HEK293 (cell line): Measurements from ENCODE around the gene CA5A.

Experiments
- CTCF ChIA-PET: fragments of 350-600 bp; formaldehyde crosslinking; extraction: SDS; loops from one replicate; lab custom pipeline; 2021; ENCODE audit warnings: antibody characterized with exemption; lab: Yijun Ruan, JAX
- POLR2A ChIA-PET: fragments of 300-600 bp; formaldehyde crosslinking; extraction: SDS; loops from one replicate; lab custom pipeline; 2020; ENCODE audit warnings: antibody characterized with exemption, inconsistent platforms; lab: Yijun Ruan, JAX
- H3K27ac ChIP-seq: fragments of 200-500 bp; sonication (Bioruptor generic); 2 replicates; pipeline ENCODE4 v1.5.1; 2014; ENCODE audit warnings: low read depth, low read length, control low read depth, inconsistent platforms; ENCODE audit errors: extremely low read depth
- H3K36me3 ChIP-seq, 2 experiments: fragments of 200-500 bp in 1 of 2; sonication (Bioruptor generic) in 1 of 2; 1 replicate in 1 of 2; 2 replicates in 1 of 2; pipeline ENCODE4 v1.5.1; 2014 to 2017; ENCODE audit warnings: inconsistent platforms in 2 of 2, low read length in 2 of 2; ENCODE audit not compliant: control insufficient read depth in 2 of 2, insufficient read depth in 1 of 2
- H3K4me1 ChIP-seq: fragments of 200-500 bp; sonication (Bioruptor generic); 2 replicates; pipeline ENCODE4 v1.5.1; 2014; ENCODE audit warnings: mild to moderate bottlenecking, low read length, inconsistent platforms; ENCODE audit not compliant: control insufficient read depth, insufficient read depth
- H3K4me3 ChIP-seq: 2 replicates; pipeline ENCODE4 v1.5.1; 2011; ENCODE audit warnings: low read depth, mild to moderate bottlenecking, control low read depth, low read length, moderate library complexity
- H3K9me3 ChIP-seq: fragments of 200-500 bp; sonication (Bioruptor generic); 2 replicates; pipeline ENCODE4 v1.5.1; 2014; ENCODE audit warnings: low read depth, low read length, inconsistent platforms; ENCODE audit not compliant: control insufficient read depth, insufficient read depth
- FEZF1 ChIP-seq: fragments of 450-650 bp; formaldehyde crosslinking; IDR thresholded peaks from 2 replicates; pipeline ENCODE4 v1.5.1; 2016; ENCODE audit warnings: missing biosample characterization, missing genetic modification characterization
- PRDM10 ChIP-seq: fragments of 450-650 bp; formaldehyde crosslinking; IDR thresholded peaks from 2 replicates; pipeline ENCODE4 v1.5.1; 2016; ENCODE audit warnings: missing biosample characterization, missing genetic modification characterization
- PRDM4 ChIP-seq: fragments of 450-650 bp; formaldehyde crosslinking; IDR thresholded peaks from 2 replicates; pipeline ENCODE4 v1.5.1; 2017; ENCODE audit warnings: missing biosample characterization, missing genetic modification characterization
- SP7 ChIP-seq: fragments of 450-650 bp; formaldehyde crosslinking; IDR thresholded peaks from 2 replicates; pipeline ENCODE4 v1.5.1; 2016; ENCODE audit warnings: missing biosample characterization, missing genetic modification characterization
- WT1 ChIP-seq: fragments of 450-650 bp; formaldehyde crosslinking; IDR thresholded peaks from 2 replicates; pipeline ENCODE4 v1.5.1; 2016; ENCODE audit warnings: missing biosample characterization, missing genetic modification characterization
- ZFHX2 ChIP-seq: fragments of 450-650 bp; formaldehyde crosslinking; conservative IDR thresholded peaks from 2 replicates; pipeline ENCODE4 v1.5.1; 2016; ENCODE audit warnings: missing biosample characterization, missing genetic modification characterization
- ZIC2 ChIP-seq: fragments of 450-650 bp; formaldehyde crosslinking; IDR thresholded peaks from 2 replicates; pipeline ENCODE4 v1.5.1; 2016; ENCODE audit warnings: missing biosample characterization, missing genetic modification characterization
- ZNF114 ChIP-seq: fragments of 450-650 bp; formaldehyde crosslinking; IDR thresholded peaks from 2 replicates; pipeline ENCODE4 v1.5.0; 2017; ENCODE audit warnings: missing biosample characterization, missing genetic modification characterization
- ZNF510 ChIP-seq: fragments of 450-650 bp; formaldehyde crosslinking; IDR thresholded peaks from 2 replicates; pipeline ENCODE4 v1.5.1; 2018; ENCODE audit warnings: mild to moderate bottlenecking, missing genetic modification characterization, missing biosample characterization; ENCODE audit not compliant: insufficient replicate concordance
- ZNF600 ChIP-seq: fragments of 450-650 bp; formaldehyde crosslinking; IDR thresholded peaks from 2 replicates; pipeline ENCODE4 v1.5.1; 2016; ENCODE audit warnings: missing biosample characterization, missing genetic modification characterization
- ZNF677 ChIP-seq: fragments of 450-650 bp; IDR thresholded peaks from 2 replicates; pipeline ENCODE4 v1.5.0; 2018; ENCODE audit warnings: missing biosample characterization, mild to moderate bottlenecking, missing genetic modification characterization, moderate library complexity
- ZNF76 ChIP-seq: fragments of 450-650 bp; formaldehyde crosslinking; IDR thresholded peaks from 2 replicates; pipeline ENCODE4; 2016; ENCODE audit warnings: low read depth, missing biosample characterization, missing genetic modification characterization, borderline replicate concordance
- ZNF830 ChIP-seq: fragments of 450-650 bp; IDR thresholded peaks from 2 replicates; pipeline ENCODE4 v1.5.0; 2018; ENCODE audit warnings: missing biosample characterization, missing genetic modification characterization, low read depth, mild to moderate bottlenecking, moderate library complexity
- TF ChIP-seq, protein P1 (sequence below): fragments of 450-650 bp; formaldehyde crosslinking; IDR thresholded peaks from 2 replicates; pipeline ENCODE4 v1.5.1; 2017; ENCODE audit warnings: missing biosample characterization, missing genetic modification characterization
- TF ChIP-seq, protein P2 (sequence below): fragments of 450-650 bp; formaldehyde crosslinking; IDR thresholded peaks from 2 replicates; pipeline ENCODE4 v1.5.1; 2016; ENCODE audit warnings: missing biosample characterization, missing genetic modification characterization

Gene CA5A

GRCh38 chr16:87927195-87927562 lies 9.2 kb downstream of the CA5A start:
- Histone ChIP-seq H3K9me3 (no peaks in the 10 kb centered on the region), H3K4me3 (no peak overlapping the region), H3K27ac (no peak overlapping the region), H3K36me3 (no peaks in the 10 kb centered on the region), H3K4me1 (no peaks in the 10 kb centered on the region; the same call in 1 of the 2 replicates)
- ChIA-PET POLR2A (no interaction called here), CTCF (interaction anchor here (0.6 to 1.3 kb wide), 5 partner anchors 10 to 525 kb away, joined by 3 to 4 read pairs (median 3); no protein-coding TSS in a partner anchor)
- peak; percentile 71; the same call in 1 of the 2 replicates for TF ChIP-seq PRDM4
- TF ChIP-seq, protein P1, sequence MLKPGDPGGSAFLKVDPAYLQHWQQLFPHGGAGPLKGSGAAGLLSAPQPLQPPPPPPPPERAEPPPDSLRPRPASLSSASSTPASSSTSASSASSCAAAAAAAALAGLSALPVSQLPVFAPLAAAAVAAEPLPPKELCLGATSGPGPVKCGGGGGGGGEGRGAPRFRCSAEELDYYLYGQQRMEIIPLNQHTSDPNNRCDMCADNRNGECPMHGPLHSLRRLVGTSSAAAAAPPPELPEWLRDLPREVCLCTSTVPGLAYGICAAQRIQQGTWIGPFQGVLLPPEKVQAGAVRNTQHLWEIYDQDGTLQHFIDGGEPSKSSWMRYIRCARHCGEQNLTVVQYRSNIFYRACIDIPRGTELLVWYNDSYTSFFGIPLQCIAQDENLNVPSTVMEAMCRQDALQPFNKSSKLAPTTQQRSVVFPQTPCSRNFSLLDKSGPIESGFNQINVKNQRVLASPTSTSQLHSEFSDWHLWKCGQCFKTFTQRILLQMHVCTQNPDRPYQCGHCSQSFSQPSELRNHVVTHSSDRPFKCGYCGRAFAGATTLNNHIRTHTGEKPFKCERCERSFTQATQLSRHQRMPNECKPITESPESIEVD (tag by site-specific recombination): no peak
- TF ChIP-seq, protein P2, sequence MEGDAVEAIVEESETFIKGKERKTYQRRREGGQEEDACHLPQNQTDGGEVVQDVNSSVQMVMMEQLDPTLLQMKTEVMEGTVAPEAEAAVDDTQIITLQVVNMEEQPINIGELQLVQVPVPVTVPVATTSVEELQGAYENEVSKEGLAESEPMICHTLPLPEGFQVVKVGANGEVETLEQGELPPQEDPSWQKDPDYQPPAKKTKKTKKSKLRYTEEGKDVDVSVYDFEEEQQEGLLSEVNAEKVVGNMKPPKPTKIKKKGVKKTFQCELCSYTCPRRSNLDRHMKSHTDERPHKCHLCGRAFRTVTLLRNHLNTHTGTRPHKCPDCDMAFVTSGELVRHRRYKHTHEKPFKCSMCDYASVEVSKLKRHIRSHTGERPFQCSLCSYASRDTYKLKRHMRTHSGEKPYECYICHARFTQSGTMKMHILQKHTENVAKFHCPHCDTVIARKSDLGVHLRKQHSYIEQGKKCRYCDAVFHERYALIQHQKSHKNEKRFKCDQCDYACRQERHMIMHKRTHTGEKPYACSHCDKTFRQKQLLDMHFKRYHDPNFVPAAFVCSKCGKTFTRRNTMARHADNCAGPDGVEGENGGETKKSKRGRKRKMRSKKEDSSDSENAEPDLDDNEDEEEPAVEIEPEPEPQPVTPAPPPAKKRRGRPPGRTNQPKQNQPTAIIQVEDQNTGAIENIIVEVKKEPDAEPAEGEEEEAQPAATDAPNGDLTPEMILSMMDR (tag by site-specific recombination): 0 out of 2 replicates have a peak, but pooled peaks have one; percentile 31

GRCh38 chr16:87926246-87927194 lies 9.8 kb downstream of the CA5A start:
- Histone ChIP-seq H3K4me1 (no peaks in the 10 kb centered on the region; the same call in 1 of the 2 replicates), H3K9me3 (no peaks in the 10 kb centered on the region), H3K4me3 (no peak overlapping the region), H3K36me3 (no peaks in the 10 kb centered on the region), H3K27ac (no peak overlapping the region)
- CTCF ChIA-PET: interaction anchor here (0.6 to 0.7 kb wide), 3 partner anchors 19 to 524 kb away, joined by 3 to 4 read pairs (median 3); no protein-coding TSS in a partner anchor
- POLR2A ChIA-PET: no interaction called here
- TF ChIP-seq ZNF76 (tag by site-specific recombination) (no peak), ZFHX2 (tag by site-specific recombination) (peak; percentile 44; the same call in 1 of the 2 replicates)

GRCh38 chr16:87924811-87925670 lies 11.3 kb downstream of the CA5A start:
- Histone ChIP-seq H3K4me3 (no peak overlapping the region), H3K27ac (no peak overlapping the region), H3K9me3 (no peaks in the 10 kb centered on the region), H3K36me3 (no peaks in the 10 kb centered on the region), H3K4me1 (no peaks in the 10 kb centered on the region; the same call in 1 of the 2 replicates)
- CTCF ChIA-PET: interaction anchor here (0.8 kb wide), 1 partner anchor 72 kb away, joined by 3 read pairs; no protein-coding TSS in a partner anchor
- POLR2A ChIA-PET: no interaction called here
- TF ChIP-seq ZNF510 (tag by site-specific recombination): no peak
- TF ChIP-seq PRDM10: peak; percentile 30; the same call in 1 of the 2 replicates
- TF ChIP-seq ZNF114 (tag by site-specific recombination): no peak
- peak; percentile 91 for TF ChIP-seq ZNF600 (tag by site-specific recombination)
- TF ChIP-seq WT1 (tag by site-specific recombination): 0 out of 2 replicates have a peak, but pooled peaks have one; percentile 20
- peak; percentile 29; the same call in 1 of the 2 replicates for TF ChIP-seq SP7 (tag by site-specific recombination)
- peak; percentile 55 for TF ChIP-seq FEZF1 (tag by site-specific recombination)
- no peak for TF ChIP-seq ZNF677
- no peak for TF ChIP-seq ZNF830 (tag by site-specific recombination)
- peak; percentile 85 for TF ChIP-seq ZIC2 (tag by site-specific recombination)
